Adrenal gland (tissue), 12 donors: Measurements from ENCODE around the gene POU2AF2. TPM values are rescaled to one million over a fixed set of nuclear protein-coding genes. Genes with fewer than 3 reads are reported as not detected.
A peak's percentile ranks its signal among the peaks of the same experiment; 100 is the strongest.

Experiments used
- DNase-seq, 7 donors: peaks; one replicate each; pipeline ENCODE4 v3.0.0-alpha.2; 2019 to 2020
- H3K27ac ChIP-seq, 5 donors: fragments of 200-600 bp; sonication (generic) in 4 of 5; 1 replicate in 3 of 5; 2 replicates in 2 of 5; pipeline versions ENCODE4 v1.5.1 to v1.8.0; 2016 to 2020; ENCODE audit warnings: mild to moderate bottlenecking in 1 of 5
- H3K27me3 ChIP-seq: fragments of 200-600 bp; 2 replicates; pipeline ENCODE4 v1.8.0; 2021
- H3K36me3 ChIP-seq, 2 donors: fragments of 200-600 bp; replicated peaks in 1 of 2; 1 replicate in 1 of 2; 2 replicates in 1 of 2; pipeline versions ENCODE4 v1.5.1 to v1.8.0; 2018 to 2022
- H3K4me1 ChIP-seq, 2 donors: fragments of 200-600 bp; replicated peaks in 1 of 2; 1 replicate in 1 of 2; 2 replicates in 1 of 2; pipeline versions ENCODE4 v1.5.1 to v1.8.0; 2018 to 2021
- H3K4me3 ChIP-seq, 4 donors: fragments of 200-600 bp; sonication (generic) in 3 of 4; one replicate each; pipeline ENCODE4 v1.5.1; 2016 to 2018
- H3K9me3 ChIP-seq, 3 donors: fragments of 200-600 bp; sonication (generic) in 1 of 3; replicated peaks in 1 of 3; 1 replicate in 2 of 3; 2 replicates in 1 of 3; pipeline versions ENCODE4 v1.5.1 to v1.8.0; 2016 to 2021
- POLR2A ChIP-seq, 2 donors: fragments of 450-650 bp; IDR thresholded peaks; one replicate each; pipeline ENCODE4 v1.6.1; 2017; ENCODE audit warnings: antibody characterized with exemption in 2 of 2, mild to moderate bottlenecking in 2 of 2, moderate library complexity in 1 of 2
- WGBS, 4 donors: extraction: QIAGEN DNeasy Blood & Tissue Kit in 2 of 4; methylation state at CpG; one replicate each; pipeline versions ENCODE4 v1.1.5 to v1.1.7; 2013 to 2017; 5-methylcytosine and 5-hydroxymethylcytosine counted together
- intact Hi-C, 2 donors: fragments of 100-400 bp; cut with DNase I; formaldehyde crosslinking; loops; one replicate each; pipeline versions ENCODE4 v1.14.1 to v1.15.0; 2022 to 2023
- polyA plus RNA-seq, 3 donors: library from polyadenylated mRNA; stranded (reverse); fragments of 200-250 nt in 2 of 3; fragments of 350-450 nt in 1 of 3; fragmentation: Illumina TruSeq in 1 of 3; extraction: RNeasy Lipid Tissue Mini Kit (QIAGEN cat#74804) in 1 of 3; gene quantifications; one replicate each; pipeline ENCODE4 v1.2.3, GENCODE V29; 2013 to 2014
- total RNA-seq, 9 donors: library from RNA; depleted of rRNA in 4 of 9; stranded (reverse); fragments of >200 nt in 4 of 9; fragments of 120-200 nt in 1 of 9; fragmentation: NEBNext Ultra II Directional in 1 of 9; extraction: Animal tissue kit (Norgen Biotek cat#: 25700) in 1 of 9; gene quantifications; one replicate each; pipeline versions ENCODE4 v1.1.0 to v1.2.4, GENCODE V29; 2013 to 2023
- TF ChIP-seq, protein P1 (sequence below), 6 experiments: fragments of 450-650 bp in 4 of 6; fragments of 200-600 bp in 2 of 6; sonication (generic) in 1 of 6; IDR thresholded peaks; 1 replicate in 5 of 6; 2 replicates in 1 of 6; pipeline versions ENCODE4 v1.5.1 to v1.8.0; 2016 to 2021; ENCODE audit warnings: antibody characterized with exemption in 6 of 6, mild to moderate bottlenecking in 2 of 6, moderate library complexity in 1 of 6
- donor health status: healthy with polysubstance abuse.
- donor health status: Bipolar disorder and iron deficiency.
- donor health status: DM: yes; HTN: yes; CAD: no.
- donor health status: DM: no; HTN: no; CAD: no.
- donor health status: DM: no; HTN: no; CAD: no.
- donor health status: DM: yes; HTN: yes; CAD: no.

POU2AF2 gene
- total and polyA plus RNA-seq, 12 donors: 0.13 TPM; not detected in 11

DNA sequence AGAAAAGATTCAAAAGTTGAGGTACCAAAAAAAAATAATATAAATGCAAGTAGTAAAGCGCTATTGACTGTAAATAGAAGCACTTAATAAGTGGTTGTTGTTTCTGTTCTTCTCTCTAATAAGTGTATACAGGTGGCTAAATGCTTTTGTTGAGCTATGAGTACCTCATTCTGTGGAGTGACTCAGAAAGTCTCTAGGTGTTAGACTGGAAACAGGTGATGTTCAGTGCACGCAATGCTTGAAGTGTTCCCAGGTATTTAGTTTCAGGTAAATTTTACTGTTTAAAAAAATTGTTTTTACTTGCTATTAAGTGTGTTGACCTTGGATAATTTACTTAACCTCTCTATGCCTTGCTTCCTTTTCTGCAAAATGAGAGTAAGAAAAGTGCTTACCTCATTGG lies 77.0 kb downstream of the POU2AF2 start:
- intact Hi-C loops: no loop called here
- TF ChIP-seq, protein P1, sequence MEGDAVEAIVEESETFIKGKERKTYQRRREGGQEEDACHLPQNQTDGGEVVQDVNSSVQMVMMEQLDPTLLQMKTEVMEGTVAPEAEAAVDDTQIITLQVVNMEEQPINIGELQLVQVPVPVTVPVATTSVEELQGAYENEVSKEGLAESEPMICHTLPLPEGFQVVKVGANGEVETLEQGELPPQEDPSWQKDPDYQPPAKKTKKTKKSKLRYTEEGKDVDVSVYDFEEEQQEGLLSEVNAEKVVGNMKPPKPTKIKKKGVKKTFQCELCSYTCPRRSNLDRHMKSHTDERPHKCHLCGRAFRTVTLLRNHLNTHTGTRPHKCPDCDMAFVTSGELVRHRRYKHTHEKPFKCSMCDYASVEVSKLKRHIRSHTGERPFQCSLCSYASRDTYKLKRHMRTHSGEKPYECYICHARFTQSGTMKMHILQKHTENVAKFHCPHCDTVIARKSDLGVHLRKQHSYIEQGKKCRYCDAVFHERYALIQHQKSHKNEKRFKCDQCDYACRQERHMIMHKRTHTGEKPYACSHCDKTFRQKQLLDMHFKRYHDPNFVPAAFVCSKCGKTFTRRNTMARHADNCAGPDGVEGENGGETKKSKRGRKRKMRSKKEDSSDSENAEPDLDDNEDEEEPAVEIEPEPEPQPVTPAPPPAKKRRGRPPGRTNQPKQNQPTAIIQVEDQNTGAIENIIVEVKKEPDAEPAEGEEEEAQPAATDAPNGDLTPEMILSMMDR (IDR thresholded peaks at IDR 0.05): no peak
- TF ChIP-seq POLR2A (IDR thresholded peaks at IDR 0.05): no peak

DNA sequence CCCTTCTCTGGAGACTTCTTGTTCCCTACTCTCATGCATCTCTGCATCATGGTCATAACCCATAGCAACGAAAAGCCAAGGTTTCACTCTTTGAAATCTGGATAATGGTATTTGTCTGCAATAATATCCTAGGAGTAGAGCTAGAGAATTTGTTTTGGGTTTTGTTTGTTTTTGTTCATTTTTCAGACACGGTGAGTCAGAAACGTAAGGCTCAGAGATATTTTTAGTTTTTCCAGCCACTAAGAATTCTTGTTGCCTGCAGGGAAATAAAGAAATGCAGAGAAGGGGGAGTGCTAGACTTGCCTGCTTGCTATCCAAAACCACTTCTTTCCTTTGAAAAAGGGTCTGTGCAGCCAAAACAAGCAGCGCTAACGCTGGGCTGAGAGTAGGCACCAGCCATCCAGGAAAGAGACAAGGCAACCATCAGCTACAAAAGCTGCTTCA lies 78.8 kb downstream of the POU2AF2 start:
- DNase-seq: no peak
- Histone ChIP-seq H3K27ac (peak overlapping the region in 2 of 5 donors; percentile 9 to 29), H3K27me3 (no peaks in the 10 kb centered on the region), H3K4me1 (peaks cover 8 to 26% of the 10 kb centered on the region in 2 donors), H3K36me3 (no peaks in the 10 kb centered on the region), H3K9me3 (no peaks in the 10 kb centered on the region), H3K4me3 (no peak overlapping the region)
- 36 to 44% (median 40%) methylated on average over 5 of the region's 5 CpGs for WGBS, 4 donors
- no peak for TF ChIP-seq POLR2A (IDR thresholded peaks at IDR 0.05)
- TF ChIP-seq, protein P1 (IDR thresholded peaks at IDR 0.05): no peak
- intact Hi-C loops: no loop called here

More for the DNA sequence above, 77.0 kb downstream of the POU2AF2 start:
- no peaks in the 10 kb centered on the region for H3K9me3 ChIP-seq
- 95 to 100% (median 98%) methylated on average over 2 of the region's 2 CpGs for WGBS, 4 donors
- no peak overlapping the region for H3K4me3 ChIP-seq
- H3K27ac ChIP-seq: no peak overlapping the region
- no peaks in the 10 kb centered on the region for H3K27me3 ChIP-seq
- H3K36me3 ChIP-seq: no peaks in the 10 kb centered on the region
- DNase-seq: no peak
- H3K4me1 ChIP-seq: peaks cover 4 to 14% of the 10 kb centered on the region in 2 donors

- WGBS, 4 donors: 93 to 96% (median 95%) methylated on average over 5 of the region's 5 CpGs
- H3K27ac ChIP-seq: no peak overlapping the region
These were observed 79.7 kb downstream of the POU2AF2 start for GRCh38 chr11:111325259-111325658.

GRCh38 chr11:111326824-111327223 lies 81.3 kb downstream of the POU2AF2 start:
- intact Hi-C loops: no loop called here
- no peak for TF ChIP-seq POLR2A (IDR thresholded peaks at IDR 0.05)
- TF ChIP-seq, protein P1 (IDR thresholded peaks at IDR 0.05): no peak
- no peaks in the 10 kb centered on the region for H3K9me3 ChIP-seq
- H3K36me3 ChIP-seq: no peaks in the 10 kb centered on the region
- WGBS, 4 donors: 81 to 97% (median 88%) methylated on average over 3 to 4 of the region's 4 CpGs
- H3K4me3 ChIP-seq: no peak overlapping the region
- no peaks in the 10 kb centered on the region for H3K27me3 ChIP-seq
- DNase-seq: no peak
- H3K27ac ChIP-seq: no peak overlapping the region
- peaks cover 22 to 48% of the 10 kb centered on the region in 2 donors for H3K4me1 ChIP-seq

More at GRCh38 chr11:111325259-111325658, 79.7 kb downstream of the POU2AF2 start:
- Histone ChIP-seq H3K9me3 (no peaks in the 10 kb centered on the region), H3K4me3 (no peak overlapping the region), H3K27me3 (no peaks in the 10 kb centered on the region), H3K36me3 (no peaks in the 10 kb centered on the region), H3K4me1 (peaks cover 16 to 34% of the 10 kb centered on the region in 2 donors)
- no peak for DNase-seq
- TF ChIP-seq POLR2A (IDR thresholded peaks at IDR 0.05): no peak
- TF ChIP-seq, protein P1 (IDR thresholded peaks at IDR 0.05): no peak
- intact Hi-C loops: no loop called here
